Ishikawa (cell line): ENCODE measurements around the gene ZNF579.

Experiments
- CEBPB ChIP-seq: IDR thresholded peaks from 2 replicates; pipeline ENCODE4 v1.6.1; 2012
- CREB1 ChIP-seq: IDR thresholded peaks from 2 replicates; pipeline ENCODE4 v1.6.1; 2012; ENCODE audit warnings: low read depth
- EGR1 ChIP-seq: IDR thresholded peaks from 2 replicates; pipeline ENCODE4 v1.6.1; 2012
- EP300 ChIP-seq: IDR thresholded peaks from 2 replicates; pipeline ENCODE4 v1.6.1; 2012; ENCODE audit warnings: borderline replicate concordance
- FOXM1 ChIP-seq: IDR thresholded peaks from 2 replicates; pipeline ENCODE4 v1.6.1; 2012; ENCODE audit warnings: low read depth, borderline replicate concordance
- MAX ChIP-seq: IDR thresholded peaks from 2 replicates; pipeline ENCODE4 v1.6.1; 2012
- NFIC ChIP-seq: IDR thresholded peaks from 2 replicates; pipeline ENCODE4 v1.6.1; 2012
- RAD21 ChIP-seq: IDR thresholded peaks from 2 replicates; pipeline ENCODE4 v1.6.1; 2012; ENCODE audit warnings: low read depth
- REST ChIP-seq: IDR thresholded peaks from 2 replicates; pipeline ENCODE4 v1.6.1; 2012; ENCODE audit warnings: low read depth, mild to moderate bottlenecking
- TAF1 ChIP-seq: IDR thresholded peaks from 2 replicates; pipeline ENCODE4 v1.6.1; 2012; ENCODE audit warnings: low read depth, mild to moderate bottlenecking
- TCF12 ChIP-seq: IDR thresholded peaks from 2 replicates; pipeline ENCODE4 v1.6.1; 2012; ENCODE audit warnings: low read depth
- TEAD4 ChIP-seq: IDR thresholded peaks from 2 replicates; pipeline ENCODE4 v1.6.1; 2012
- USF1 ChIP-seq: IDR thresholded peaks from 2 replicates; pipeline ENCODE4 v1.6.1; 2012
- YY1 ChIP-seq: IDR thresholded peaks from 2 replicates; pipeline ENCODE4 v1.6.1; 2012; ENCODE audit warnings: low read depth
- ZBTB7A ChIP-seq: IDR thresholded peaks from 2 replicates; pipeline ENCODE4 v1.6.1; 2012; ENCODE audit warnings: low read depth

ZNF579 gene

GRCh38 chr19:55591555-55591954 is 10.9 kb upstream of the ZNF579 start:
- no peak for TF ChIP-seq EGR1
- no peak for TF ChIP-seq USF1
- TF ChIP-seq RAD21: no peak
- no peak for TF ChIP-seq NFIC
- TF ChIP-seq TAF1: no peak
- TF ChIP-seq YY1: no peak
- TF ChIP-seq TEAD4: no peak
- TF ChIP-seq CEBPB: no peak
- TF ChIP-seq FOXM1: no peak

GRCh38 chr19:55590617-55591016 is 10.0 kb upstream of the ZNF579 start:
- TF ChIP-seq CREB1: no peak

- TF ChIP-seq YY1: no peak
- TF ChIP-seq TCF12: no peak
- no peak for TF ChIP-seq RAD21
- TF ChIP-seq NFIC: no peak
- no peak for TF ChIP-seq REST
- TF ChIP-seq TEAD4: no peak
- TF ChIP-seq CEBPB: no peak
- TF ChIP-seq MAX: no peak
- no peak for TF ChIP-seq FOXM1
- TF ChIP-seq ZBTB7A: no peak
- TF ChIP-seq TAF1: no peak
- no peak for TF ChIP-seq CREB1
- TF ChIP-seq EP300: no peak
- TF ChIP-seq USF1: no peak
- no peak for TF ChIP-seq EGR1
Observed at GRCh38 chr19:55590109-55590508, 9.5 kb upstream of the ZNF579 start.

GRCh38 chr19:55588738-55589137 is 8.1 kb upstream of the ZNF579 start:
- no peak for TF ChIP-seq USF1
- no peak for TF ChIP-seq TCF12
- no peak for TF ChIP-seq RAD21
- TF ChIP-seq REST: no peak
- TF ChIP-seq EGR1: no peak
- TF ChIP-seq CREB1: no peak
- no peak for TF ChIP-seq FOXM1
- TF ChIP-seq MAX: no peak
- no peak for TF ChIP-seq NFIC
- no peak for TF ChIP-seq CEBPB
- no peak for TF ChIP-seq TEAD4
- TF ChIP-seq ZBTB7A: no peak
- no peak for TF ChIP-seq EP300

- TF ChIP-seq CEBPB (no peak), NFIC (peak; percentile 84), RAD21 (peak; percentile 13; the same call in 1 of the 2 replicates), EP300 (no peak), FOXM1 (no peak), TAF1 (no peak), TCF12 (peak; percentile 30; the same call in 1 of the 2 replicates), EGR1 (no peak), CREB1 (no peak), REST (no peak), TEAD4 (no peak), MAX (no peak), YY1 (peak; percentile 32; the same call in 1 of the 2 replicates), USF1 (no peak)
Observed at GRCh38 chr19:55586976-55587668, 6.5 kb upstream of the ZNF579 start.
